Calu3 (cell line): ENCODE data around the gene KIRREL1. TPM values are rescaled to one million over a fixed set of nuclear protein-coding genes. Genes with fewer than 3 reads are reported as not detected.

ENCODE experiments used
- BruUV-seq: library from RNA; stranded (reverse); fragments of 400-500 nt; replicated peaks from 2 replicates; lab custom pipeline; 2021; lab: Mats Ljungman, UMichigan
- CTCF ChIA-PET: fragments of 300-600 bp; sonication (Branson Sonifier 250); formaldehyde crosslinking; loops from one replicate; lab custom pipeline; 2022; ENCODE audit warnings: antibody characterized with exemption; lab: Charles Lee
- DNase-seq: peaks from one replicate; pipeline ENCODE4 v3.0.0; 2022
- H3K27ac Mint-ChIP-seq: one replicate; pipeline ENCODE4 v1.8.0; 2022; ENCODE audit warnings: mixed read lengths; ENCODE audit not compliant: unreplicated experiment
- H3K27me3 Mint-ChIP-seq: one replicate; pipeline ENCODE4 v1.8.0; 2022; ENCODE audit warnings: mixed read lengths; ENCODE audit not compliant: unreplicated experiment
- H3K36me3 Mint-ChIP-seq: one replicate; pipeline ENCODE4 v1.8.0; 2022; ENCODE audit warnings: mild to moderate bottlenecking, moderate library complexity, mixed read lengths; ENCODE audit not compliant: insufficient read depth, unreplicated experiment
- H3K4me1 Mint-ChIP-seq: one replicate; pipeline ENCODE4 v1.8.0; 2022; ENCODE audit warnings: mild to moderate bottlenecking, low read depth, mixed read lengths; ENCODE audit not compliant: unreplicated experiment
- H3K4me3 Mint-ChIP-seq: one replicate; pipeline ENCODE4 v1.8.0; 2022; ENCODE audit warnings: mild to moderate bottlenecking, low read depth, moderate library complexity, mixed read lengths; ENCODE audit not compliant: unreplicated experiment
- H3K9me3 Mint-ChIP-seq: one replicate; pipeline ENCODE4 v1.8.0; 2022; ENCODE audit warnings: low read depth, mixed read lengths; ENCODE audit not compliant: unreplicated experiment
- intact Hi-C: fragments of 100-400 bp; cut with micrococcal nuclease; formaldehyde crosslinking; loops from one replicate; pipeline ENCODE4 v1.10.0; 2022; ENCODE audit not compliant: unreplicated experiment
- total RNA-seq: library from RNA; stranded (reverse); gene quantifications from 2 replicates; pipeline ENCODE4 v1.2.3, GENCODE V29; 2022
- TF ChIP-seq, protein P1 (sequence below): fragments of 200-600 bp; IDR thresholded peaks from one replicate; pipeline ENCODE4 v1.8.0; 2022; ENCODE audit warnings: antibody characterized with exemption; ENCODE audit not compliant: unreplicated experiment

KIRREL1 gene
- total RNA-seq, 1 experiment from 2014 or later = 31.4 TPM

- intact Hi-C loops = no loop called here
- CTCF ChIA-PET = no interaction called here
- TF ChIP-seq, protein P1, sequence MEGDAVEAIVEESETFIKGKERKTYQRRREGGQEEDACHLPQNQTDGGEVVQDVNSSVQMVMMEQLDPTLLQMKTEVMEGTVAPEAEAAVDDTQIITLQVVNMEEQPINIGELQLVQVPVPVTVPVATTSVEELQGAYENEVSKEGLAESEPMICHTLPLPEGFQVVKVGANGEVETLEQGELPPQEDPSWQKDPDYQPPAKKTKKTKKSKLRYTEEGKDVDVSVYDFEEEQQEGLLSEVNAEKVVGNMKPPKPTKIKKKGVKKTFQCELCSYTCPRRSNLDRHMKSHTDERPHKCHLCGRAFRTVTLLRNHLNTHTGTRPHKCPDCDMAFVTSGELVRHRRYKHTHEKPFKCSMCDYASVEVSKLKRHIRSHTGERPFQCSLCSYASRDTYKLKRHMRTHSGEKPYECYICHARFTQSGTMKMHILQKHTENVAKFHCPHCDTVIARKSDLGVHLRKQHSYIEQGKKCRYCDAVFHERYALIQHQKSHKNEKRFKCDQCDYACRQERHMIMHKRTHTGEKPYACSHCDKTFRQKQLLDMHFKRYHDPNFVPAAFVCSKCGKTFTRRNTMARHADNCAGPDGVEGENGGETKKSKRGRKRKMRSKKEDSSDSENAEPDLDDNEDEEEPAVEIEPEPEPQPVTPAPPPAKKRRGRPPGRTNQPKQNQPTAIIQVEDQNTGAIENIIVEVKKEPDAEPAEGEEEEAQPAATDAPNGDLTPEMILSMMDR = no peak
- Mint-ChIP-seq H3K9me3 (no peaks in the 10 kb centered on the region), H3K27me3 (no peaks in the 10 kb centered on the region), H3K4me3 (no peak overlapping the region), H3K4me1 (peaks cover 27% of the 10 kb centered on the region), H3K27ac (no peak overlapping the region), H3K36me3 (peaks cover 3% of the 10 kb centered on the region)
- no peak for DNase-seq
- no TSS peak for BruUV-seq
These were observed 11.8 kb downstream of the KIRREL1 start for GRCh38 chr1:158005224-158005623.

DNA sequence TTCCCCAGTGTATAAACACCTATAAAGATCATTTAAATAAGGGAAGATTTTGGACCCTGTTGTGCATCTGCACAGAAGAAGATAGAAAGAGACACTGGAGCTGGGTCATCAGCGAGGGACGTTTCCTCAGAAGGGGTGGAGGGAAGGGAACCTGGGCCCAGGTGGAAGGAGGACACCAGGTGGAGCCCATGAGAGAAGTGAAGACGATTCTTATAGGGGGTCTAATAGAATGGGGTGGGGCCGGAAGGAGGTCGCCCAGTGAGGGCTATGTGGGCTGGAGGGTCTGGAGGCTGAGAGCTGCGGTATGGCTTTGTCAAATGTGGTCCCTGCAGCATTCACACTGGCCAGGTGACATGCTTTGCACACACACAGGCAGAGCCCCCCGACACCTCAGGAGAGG is 13.7 kb downstream of the KIRREL1 start:
- intact Hi-C loops = no loop called here
- CTCF ChIA-PET = interaction anchor here (1.4 to 1.7 kb wide), 2 partner anchors 11 to 12 kb away, joined by 4 to 5 read pairs; no protein-coding TSS in a partner anchor
- Mint-ChIP-seq H3K27me3 (no peaks in the 10 kb centered on the region), H3K9me3 (no peaks in the 10 kb centered on the region), H3K27ac (no peak overlapping the region), H3K4me3 (no peak overlapping the region), H3K36me3 (peaks cover 8% of the 10 kb centered on the region), H3K4me1 (peaks cover 33% of the 10 kb centered on the region)
- BruUV-seq = no TSS peak
- DNase-seq = no peak
- TF ChIP-seq, protein P1 = no peak

DNA sequence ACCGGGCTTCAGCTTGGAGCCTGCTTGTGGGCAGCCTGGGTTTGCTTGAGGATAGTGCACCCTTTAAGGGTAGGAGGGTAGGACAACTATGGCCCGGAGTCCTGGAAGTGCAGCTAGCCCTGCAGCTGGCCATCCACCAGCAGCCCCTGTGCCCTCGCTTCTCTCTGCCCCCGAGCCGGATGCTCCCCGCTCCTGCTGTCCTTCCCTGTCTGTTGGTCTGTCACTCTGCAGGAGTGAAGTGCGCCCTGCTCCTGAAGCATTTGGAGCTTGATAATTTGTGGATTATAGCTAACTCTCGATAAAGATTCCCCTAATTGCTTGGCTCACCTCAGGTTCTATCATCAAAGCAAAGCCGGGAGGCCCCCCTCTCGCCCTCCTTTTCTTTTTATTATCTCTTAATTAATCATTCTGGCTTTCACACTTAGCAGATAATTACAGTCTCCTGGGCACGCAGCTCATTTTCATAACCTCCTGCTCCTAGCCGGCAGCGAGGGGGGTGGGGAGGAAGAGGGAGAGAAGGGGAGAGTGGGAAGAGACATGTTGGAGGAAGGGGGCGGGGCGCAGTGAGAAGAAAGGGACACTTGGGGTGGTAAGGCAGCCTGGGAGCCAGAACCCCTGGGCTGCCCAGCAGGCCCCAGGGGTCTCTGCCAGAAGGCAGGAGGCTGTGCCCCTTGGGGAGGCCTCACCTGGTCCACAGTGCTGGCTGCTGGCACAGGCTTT is 14.4 kb downstream of the KIRREL1 start:
- peaks cover 8% of the 10 kb centered on the region for H3K36me3 Mint-ChIP-seq
- TF ChIP-seq, protein P1 = no peak
- H3K27me3 Mint-ChIP-seq = no peaks in the 10 kb centered on the region
- intact Hi-C loops = no loop called here
- no peak for DNase-seq
- CTCF ChIA-PET = interaction anchor here (1.7 kb wide), 1 partner anchor 12 kb away, joined by 5 read pairs; no protein-coding TSS in a partner anchor
- H3K27ac Mint-ChIP-seq = no peak overlapping the region
- no peak overlapping the region for H3K4me3 Mint-ChIP-seq
- no TSS peak for BruUV-seq
- H3K4me1 Mint-ChIP-seq = peaks cover 27% of the 10 kb centered on the region
- H3K9me3 Mint-ChIP-seq = no peaks in the 10 kb centered on the region

GRCh38 chr1:158008630-158009029 is 15.2 kb downstream of the KIRREL1 start:
- no TSS peak for BruUV-seq
- H3K4me1 Mint-ChIP-seq = peaks cover 27% of the 10 kb centered on the region
- intact Hi-C loops = no loop called here
- H3K9me3 Mint-ChIP-seq = no peaks in the 10 kb centered on the region
- no peak overlapping the region for H3K27ac Mint-ChIP-seq
- CTCF ChIA-PET = interaction anchor here (0.8 to 1.7 kb wide), 2 partner anchors 11 to 16 kb away, joined by 3 to 5 read pairs; no protein-coding TSS in a partner anchor
- no peak overlapping the region for H3K4me3 Mint-ChIP-seq
- TF ChIP-seq, protein P1 = no peak
- no peak for DNase-seq
- peaks cover 8% of the 10 kb centered on the region for H3K36me3 Mint-ChIP-seq
- no peaks in the 10 kb centered on the region for H3K27me3 Mint-ChIP-seq
